AG08395 (cell line): ENCODE results near the gene CRYZ.
"Not testable (repeated sequence)": the region's sequence is repeated elsewhere in the genome, so short reads cannot be mapped to it uniquely, and the experiment has no call there.

Experiments used
- DNase-seq: peaks from one replicate; pipeline ENCODE4 v3.0.0; 2012; ENCODE audit warnings: mixed read lengths, low spot score

CRYZ gene

DNA sequence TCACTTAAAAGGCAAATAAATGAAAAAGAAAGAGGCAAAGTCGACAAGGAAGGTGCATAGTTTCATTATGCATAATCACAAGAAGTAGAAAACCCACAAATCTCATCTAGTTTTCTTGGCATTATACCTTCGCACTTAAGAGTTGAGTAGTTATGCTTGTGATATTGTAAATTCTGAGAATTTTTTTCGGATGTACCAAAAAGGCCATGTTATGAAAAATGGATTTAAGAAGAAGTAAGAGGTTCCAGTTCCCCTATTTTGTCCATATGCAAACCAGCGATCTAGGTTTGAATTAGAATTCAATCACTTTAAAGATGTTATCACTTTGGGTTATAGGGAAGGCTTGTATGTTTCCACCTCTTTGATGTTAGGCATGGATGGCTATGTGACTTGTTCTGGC lies 51.4 kb downstream of the CRYZ start:
- DNase-seq: no peak

DNA sequence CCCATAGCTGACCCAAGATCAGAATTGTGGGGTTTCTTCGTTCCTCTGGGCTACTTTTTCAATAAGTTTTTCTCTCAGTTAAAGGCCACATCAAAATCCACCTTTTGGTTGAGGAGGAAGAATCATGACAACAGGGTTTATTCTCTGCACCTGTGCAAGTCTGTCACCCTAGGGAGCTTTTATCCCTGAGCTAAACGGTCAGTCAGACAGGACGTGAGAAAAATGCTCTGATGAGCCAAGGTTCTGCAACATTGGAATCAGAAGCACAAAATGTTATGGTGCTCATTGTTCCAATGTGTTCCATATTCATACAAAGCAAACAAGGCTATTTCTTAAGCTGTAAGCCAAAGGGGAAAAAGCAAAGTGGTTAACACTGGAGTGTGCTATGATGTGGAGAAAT lies 51.8 kb downstream of the CRYZ start:
- no peak for DNase-seq

- no peak for DNase-seq
These were observed 53.0 kb downstream of the CRYZ start for GRCh38 chr1:74679811-74680210.

DNA sequence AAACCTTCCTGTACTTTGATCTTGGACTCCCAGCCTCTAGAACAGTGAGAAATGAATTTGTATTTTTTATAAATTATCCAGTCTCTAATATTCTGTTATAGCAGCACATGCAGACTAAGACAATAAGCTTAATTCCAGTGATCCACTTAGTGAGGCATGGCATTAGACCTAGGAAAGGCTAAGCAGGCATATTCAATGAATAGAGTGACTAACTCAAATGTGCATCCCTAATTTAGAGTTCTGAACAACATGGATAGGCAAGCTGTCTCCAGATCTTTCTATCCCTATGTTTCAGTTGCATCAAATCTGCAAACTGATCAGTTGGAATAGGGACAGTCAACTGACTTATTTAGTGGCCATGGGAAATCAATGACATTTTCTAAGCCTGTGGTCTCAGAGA lies 54.9 kb downstream of the CRYZ start:
- DNase-seq: no peak

GRCh38 chr1:74674278-74675048 lies 58.4 kb downstream of the CRYZ start:
- no peak for DNase-seq

DNA sequence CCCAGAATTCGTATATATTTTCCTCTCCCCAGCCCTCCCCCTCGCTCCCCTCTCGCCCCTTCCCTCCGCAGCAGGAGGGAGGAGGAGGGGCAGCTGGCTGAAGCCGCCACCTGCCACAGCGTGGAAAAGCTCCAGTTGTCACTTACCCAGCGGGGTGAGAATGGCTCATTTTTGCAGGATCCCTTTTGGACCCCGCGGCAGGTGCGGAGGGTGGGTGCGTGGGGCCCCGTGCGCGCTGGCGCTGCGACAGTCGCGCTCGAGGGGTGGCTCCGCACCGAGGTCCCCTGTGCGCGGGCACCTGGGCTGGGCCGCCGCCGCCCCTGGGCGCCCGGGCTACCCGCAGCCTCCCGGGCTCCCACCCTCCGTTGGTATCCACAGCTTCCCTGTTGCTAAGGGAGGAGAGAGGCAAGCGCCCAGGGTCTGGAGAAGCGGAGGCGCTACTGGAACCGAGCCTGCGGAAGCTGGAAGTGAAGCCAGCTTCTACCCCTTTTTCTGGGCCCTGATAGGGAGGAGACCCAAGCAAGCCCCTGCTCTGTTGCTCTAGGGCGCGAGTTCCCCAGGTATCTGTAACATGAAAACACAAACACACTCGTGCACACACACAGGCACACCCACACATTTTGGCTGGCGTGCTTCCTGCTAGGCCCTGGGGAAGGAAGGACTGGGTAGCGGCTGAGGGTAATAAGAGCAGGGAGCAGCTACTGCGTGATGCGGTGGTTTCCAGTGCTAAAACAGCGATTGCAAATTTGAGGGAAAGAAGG lies 59.3 kb downstream of the CRYZ start, which contains the start of gene ERICH3:
ERICH3 (minus strand) TSS at position 442 of the 761 bp plus-strand sequence; CDS start at position 169, 273 bp downstream.
- DNase-seq: peak; percentile 6

DNA sequence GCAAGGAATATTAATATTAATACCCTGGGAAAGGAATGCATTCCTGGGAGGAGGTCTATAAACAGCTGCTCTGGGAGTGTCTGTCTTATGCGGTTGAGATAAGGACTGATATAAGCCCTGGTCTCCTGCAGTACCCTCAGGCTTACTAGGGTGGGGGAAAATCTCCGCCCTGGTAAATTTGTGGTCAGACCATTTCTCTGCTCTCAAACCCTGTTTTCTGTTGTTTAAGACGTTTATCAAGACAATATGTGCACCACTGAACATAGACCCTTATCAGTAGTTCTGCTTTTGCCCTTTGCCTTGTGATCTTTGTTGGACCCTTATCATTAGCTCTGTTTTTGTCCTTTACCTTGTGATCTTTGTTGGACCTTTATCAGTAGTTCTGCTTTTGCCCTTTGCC lies 62.0 kb downstream of the CRYZ start:
- DNase-seq: not testable (repeated sequence)
